HG03103 (cell line): ENCODE measurements around the gene SNN.

Experiments
- ATAC-seq: cut with Tn5 transposase; IDR thresholded peaks from one replicate; pipeline ENCODE4 v1.9.1; 2021; ENCODE audit warnings: low read depth; ENCODE audit not compliant: unreplicated experiment

Gene SNN

GRCh38 chr16:11666103-11667055, 1.9 kb upstream of the SNN start:
- no peak for ATAC-seq

- no peak for ATAC-seq
Observed at GRCh38 chr16:11667221-11667823, 933 bp upstream of the SNN start.

GRCh38 chr16:11668623-11669379, 546 bp downstream of the SNN start:
- ATAC-seq, result no peak

- ATAC-seq, result no peak
Observed at GRCh38 chr16:11669380-11670146, 1.3 kb downstream of the SNN start.

- ATAC-seq, result no peak
Observed at GRCh38 chr16:11670171-11671131, 2.2 kb downstream of the SNN start.

- no peak for ATAC-seq
Observed at GRCh38 chr16:11671271-11671670, 3.0 kb downstream of the SNN start.

- no peak for ATAC-seq
Observed at GRCh38 chr16:11671676-11672075, 3.4 kb downstream of the SNN start.

- ATAC-seq, result no peak
Observed at GRCh38 chr16:11672206-11673090, 4.2 kb downstream of the SNN start.

- no peak for ATAC-seq
Observed at GRCh38 chr16:11673091-11674000, 5.1 kb downstream of the SNN start.

GRCh38 chr16:11674001-11674817, 6.0 kb downstream of the SNN start:
- no peak for ATAC-seq

GRCh38 chr16:11674818-11675560, 6.7 kb downstream of the SNN start:
- no peak for ATAC-seq

- no peak for ATAC-seq
Observed at GRCh38 chr16:11675561-11676511, 7.6 kb downstream of the SNN start.

- no peak for ATAC-seq
Observed at GRCh38 chr16:11676799-11677198, 8.5 kb downstream of the SNN start.

GRCh38 chr16:11677451-11677951, 9.2 kb downstream of the SNN start:
- ATAC-seq, result no peak
